HG03039 (cell line): Measurements from ENCODE around the gene CYTH3.
"Not testable (repeated sequence)": the region's sequence is repeated elsewhere in the genome, so short reads cannot be mapped to it uniquely, and the experiment has no call there.

ENCODE experiments used
- ATAC-seq: cut with Tn5 transposase; IDR thresholded peaks from one replicate; pipeline ENCODE4 v1.9.1; 2021; ENCODE audit warnings: mild to moderate bottlenecking, moderate library complexity; ENCODE audit not compliant: unreplicated experiment

The CYTH3 gene

DNA sequence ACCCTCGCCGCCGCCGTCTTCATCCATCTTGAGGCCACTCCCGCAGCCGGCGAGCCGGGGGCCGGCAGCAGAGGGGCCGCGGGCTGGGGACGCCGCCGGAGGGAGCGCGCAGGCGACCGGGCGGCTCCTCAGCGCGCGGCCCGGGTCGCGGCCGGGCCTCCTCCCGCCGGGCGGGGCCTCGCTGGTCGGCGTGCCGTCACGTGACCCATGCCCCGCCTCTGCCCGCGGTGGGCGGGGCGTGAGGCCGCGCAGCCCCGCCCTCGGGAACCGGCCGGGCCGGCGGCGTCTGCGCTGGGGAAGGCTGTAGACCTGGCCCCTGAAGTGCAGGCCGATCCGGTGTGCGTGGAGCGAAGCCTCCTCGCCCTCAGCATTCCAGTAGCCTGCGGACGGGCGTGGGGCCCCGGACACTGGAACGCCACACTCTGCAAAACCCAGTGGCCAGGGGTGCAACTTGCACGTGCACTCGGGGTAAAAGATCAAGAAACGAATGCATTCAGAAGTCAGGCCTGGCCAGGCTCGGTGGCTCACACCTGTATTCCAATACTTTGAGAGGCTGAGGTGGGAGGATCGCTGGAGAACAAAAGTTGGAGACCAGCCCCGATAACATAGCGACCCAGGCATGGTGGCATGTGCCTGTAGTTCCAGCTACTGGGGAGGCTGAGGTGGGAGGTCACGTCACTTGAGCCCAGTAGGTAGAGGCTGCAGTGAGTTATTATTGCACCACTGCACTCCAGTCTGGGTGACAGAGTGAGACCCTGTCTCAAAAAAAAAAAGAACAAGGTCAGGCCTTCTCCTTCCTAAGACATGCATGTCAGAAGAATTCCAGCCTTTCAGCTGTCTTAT, at the start of gene CYTH3:
TSS of gene CYTH3 (minus strand) at position 144 of the 843 bp plus-strand sequence. CDS start at position 27, 117 bp downstream.
- peak; percentile 77 for ATAC-seq

- ATAC-seq: no peak
Measured at GRCh38 chr7:6320791-6321190, 48.4 kb upstream of the CYTH3 start.

DNA sequence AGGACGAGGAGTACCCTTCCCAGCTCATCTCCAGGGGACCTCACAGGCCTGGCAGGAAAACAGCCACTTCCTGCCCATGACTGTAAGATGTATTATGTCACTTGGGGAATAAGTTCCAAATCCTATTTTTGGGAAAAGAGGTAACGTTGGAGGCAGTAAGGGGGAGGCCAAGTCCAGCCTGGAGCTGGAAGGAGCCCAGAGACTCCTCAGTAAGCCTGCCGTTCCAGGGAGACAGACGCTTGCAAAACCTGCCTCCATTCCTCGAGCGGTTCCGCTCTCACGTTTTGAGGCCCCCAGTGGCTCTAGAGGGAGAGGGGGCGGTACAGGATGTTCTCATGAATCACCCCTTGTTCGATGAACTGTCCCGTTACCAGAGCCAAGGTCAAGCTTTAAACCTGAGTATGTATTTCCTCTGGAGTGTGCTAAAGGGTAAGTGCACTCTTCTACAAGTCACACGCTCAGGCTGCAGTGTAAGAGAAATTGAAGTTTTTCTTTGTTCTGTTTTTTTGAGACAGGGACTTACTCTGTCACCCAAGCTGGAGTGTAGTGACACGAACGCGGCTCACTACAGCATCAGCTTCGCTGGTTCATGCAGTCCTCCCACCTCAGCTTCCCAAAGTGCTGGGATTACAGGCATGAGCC, 45.5 kb upstream of the CYTH3 start:
- ATAC-seq: no peak

GRCh38 chr7:6316226-6316625, 43.8 kb upstream of the CYTH3 start:
- ATAC-seq: no peak

- no peak for ATAC-seq
Measured at GRCh38 chr7:6315746-6316145, 43.3 kb upstream of the CYTH3 start.

DNA sequence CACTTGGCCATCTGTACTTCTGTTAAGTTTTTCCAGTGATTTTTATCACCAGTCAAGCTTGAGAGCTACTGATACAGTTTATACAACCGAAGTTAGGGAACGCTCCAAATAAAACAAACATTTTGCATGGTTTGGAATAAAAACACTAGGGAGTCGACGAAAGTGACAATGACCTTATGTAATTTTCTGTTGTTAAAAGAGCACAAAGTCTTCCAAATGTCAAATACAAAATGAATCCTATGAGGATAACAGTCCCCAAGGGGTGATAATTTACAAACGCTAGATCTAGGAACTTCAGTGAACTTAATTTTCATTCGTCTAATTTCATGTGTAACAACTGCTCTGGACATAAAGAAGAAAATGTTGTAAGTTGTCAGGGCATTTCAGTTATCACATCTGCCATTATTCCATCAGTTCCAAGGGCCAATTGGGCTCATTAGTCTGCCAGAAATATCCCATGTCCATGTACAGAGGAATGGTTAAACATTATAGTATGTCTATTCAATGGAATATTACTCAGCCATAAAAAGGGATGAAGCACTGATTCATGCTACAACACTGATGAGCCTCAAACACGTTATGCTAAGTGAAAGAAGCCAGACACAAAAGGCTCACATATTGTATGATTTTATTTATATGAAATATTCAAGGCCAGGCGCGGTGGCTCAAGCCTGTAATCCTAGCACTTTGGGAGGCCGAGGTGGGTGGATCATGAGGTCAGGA, 38.0 kb upstream of the CYTH3 start:
- no peak for ATAC-seq

- no peak for ATAC-seq
Measured at GRCh38 chr7:6307762-6308161, 35.3 kb upstream of the CYTH3 start.

DNA sequence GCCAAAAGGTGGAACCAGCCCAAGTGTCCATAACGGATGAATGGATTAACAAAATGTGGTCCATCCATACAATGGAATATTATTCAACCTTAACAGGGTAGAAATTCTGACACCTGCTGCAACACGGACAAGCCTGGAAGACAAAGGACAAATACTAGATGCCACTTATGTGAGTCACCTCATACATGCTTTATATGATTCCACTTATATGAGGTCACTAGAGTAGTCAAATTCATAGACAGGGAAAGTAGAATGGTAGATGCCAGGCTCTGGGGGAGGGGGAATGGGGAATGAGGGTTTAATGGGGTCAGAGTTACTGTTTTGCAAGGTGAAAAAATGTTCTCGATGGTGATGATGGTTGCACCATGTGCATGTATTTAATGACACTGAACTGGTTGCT, 34.0 kb upstream of the CYTH3 start:
- no peak for ATAC-seq

DNA sequence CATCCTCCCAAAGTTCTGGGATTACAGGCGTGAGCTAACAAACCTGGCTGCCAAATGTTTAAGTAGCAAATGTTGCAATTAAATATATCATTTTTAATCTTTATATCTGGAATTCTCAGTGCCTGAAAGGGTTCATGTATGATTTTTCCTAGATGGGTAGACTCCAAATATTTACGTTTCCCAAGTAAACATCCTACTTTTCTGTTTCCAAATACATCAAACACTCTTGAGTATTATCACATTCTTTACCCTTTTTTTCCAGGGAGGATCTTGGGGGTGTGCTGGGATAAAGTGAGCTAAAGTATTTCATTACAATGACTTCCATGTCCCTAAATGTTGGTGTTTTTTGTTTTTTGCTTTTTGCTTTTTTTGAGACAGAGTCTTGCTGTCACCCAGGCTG, 32.9 kb upstream of the CYTH3 start:
- no peak for ATAC-seq

GRCh38 chr7:6301446-6301845, 29.0 kb upstream of the CYTH3 start:
- not testable (repeated sequence) for ATAC-seq

GRCh38 chr7:6299774-6300173, 27.4 kb upstream of the CYTH3 start:
- ATAC-seq: no peak

GRCh38 chr7:6294839-6295238, 22.4 kb upstream of the CYTH3 start:
- no peak for ATAC-seq

GRCh38 chr7:6293202-6293601, 20.8 kb upstream of the CYTH3 start:
- no peak for ATAC-seq

DNA sequence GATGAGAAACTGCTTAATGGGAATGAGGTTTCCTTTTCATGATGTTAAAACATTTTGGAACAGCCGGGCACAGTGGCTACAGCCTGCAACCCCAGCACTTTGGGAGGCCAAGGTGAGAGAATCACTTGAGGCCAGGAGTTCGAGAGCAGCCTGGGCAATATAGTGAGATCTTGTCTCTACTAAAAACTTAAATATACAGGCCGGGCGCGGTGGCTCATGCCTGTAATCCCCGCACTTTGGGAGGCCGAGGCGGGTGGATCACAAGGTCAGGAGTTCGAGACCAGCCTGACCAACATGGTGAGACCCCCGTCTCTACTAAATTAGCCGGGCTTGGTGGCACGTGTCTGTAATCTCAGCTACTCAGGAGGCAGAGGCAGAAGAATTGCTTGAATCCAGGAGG, 19.5 kb upstream of the CYTH3 start:
- ATAC-seq: not testable (repeated sequence)

DNA sequence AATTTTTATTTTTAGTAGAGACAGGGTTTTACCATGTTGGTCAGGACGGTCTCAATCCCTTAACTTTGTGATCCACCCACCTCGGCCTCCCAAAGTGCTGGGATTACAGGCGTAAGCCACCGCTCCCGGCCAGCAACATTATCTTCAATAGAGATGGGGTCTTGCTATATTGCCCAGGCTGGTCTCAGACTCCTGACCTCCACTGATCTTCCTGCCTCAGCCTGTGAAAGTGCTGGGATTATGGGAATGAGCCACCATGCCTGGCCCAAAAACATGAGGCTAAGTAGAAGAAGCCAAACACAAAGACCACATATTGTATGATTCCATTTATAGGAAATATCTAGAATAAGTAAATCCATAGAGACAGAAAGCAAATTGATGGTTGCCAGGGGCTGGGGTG, 19.1 kb upstream of the CYTH3 start:
- no peak for ATAC-seq

DNA sequence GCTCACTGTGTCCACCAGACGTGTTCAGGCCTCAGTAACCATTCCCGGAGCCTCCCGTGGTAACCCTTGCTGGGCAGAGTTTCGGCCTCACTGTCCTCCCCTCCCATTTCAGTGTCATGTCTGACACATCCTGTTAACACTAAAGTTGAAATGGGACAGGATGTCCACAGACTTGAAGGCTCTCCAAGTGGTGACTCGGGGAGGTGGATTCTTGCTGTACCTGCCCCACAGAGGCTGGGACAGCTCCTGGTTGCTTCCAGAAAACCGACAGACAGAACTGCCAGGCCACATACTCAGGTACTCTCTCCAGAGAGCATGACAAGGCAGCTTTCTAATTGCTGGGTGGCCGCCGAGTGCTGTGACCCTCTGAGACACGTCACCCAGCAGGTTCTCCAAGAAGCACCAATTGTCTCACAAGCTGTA, 17.9 kb upstream of the CYTH3 start:
- ATAC-seq: no peak

DNA sequence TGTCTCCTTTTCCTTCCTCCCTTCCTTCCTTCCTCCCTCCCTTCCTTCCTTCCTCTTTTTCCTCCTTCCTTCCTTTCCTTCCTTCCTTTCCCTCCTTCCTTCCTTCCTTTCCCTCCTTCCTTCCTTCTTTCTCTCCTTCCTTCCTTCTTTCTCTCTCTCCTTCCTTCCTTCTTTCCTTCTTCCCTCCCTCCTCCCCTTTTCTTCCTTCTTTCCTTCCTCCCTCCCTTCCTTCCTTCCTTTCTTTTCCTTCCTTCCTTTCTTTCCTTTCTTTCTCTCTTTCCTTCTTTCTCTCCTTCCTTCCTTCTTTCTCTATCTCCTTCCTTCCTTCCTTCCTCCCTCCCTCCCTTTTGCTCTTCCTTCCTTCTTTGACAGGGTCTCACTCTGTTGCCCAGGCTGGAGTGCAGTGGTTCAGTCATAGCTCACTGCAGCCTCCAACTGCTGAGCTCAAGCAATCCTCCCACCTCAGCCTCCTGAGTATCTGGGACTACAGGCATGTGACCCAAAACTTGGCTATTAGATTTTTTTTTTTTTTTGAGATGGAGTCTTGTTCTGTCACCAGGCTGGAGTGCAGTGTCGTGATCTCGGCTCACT, 15.9 kb upstream of the CYTH3 start:
- no peak for ATAC-seq

DNA sequence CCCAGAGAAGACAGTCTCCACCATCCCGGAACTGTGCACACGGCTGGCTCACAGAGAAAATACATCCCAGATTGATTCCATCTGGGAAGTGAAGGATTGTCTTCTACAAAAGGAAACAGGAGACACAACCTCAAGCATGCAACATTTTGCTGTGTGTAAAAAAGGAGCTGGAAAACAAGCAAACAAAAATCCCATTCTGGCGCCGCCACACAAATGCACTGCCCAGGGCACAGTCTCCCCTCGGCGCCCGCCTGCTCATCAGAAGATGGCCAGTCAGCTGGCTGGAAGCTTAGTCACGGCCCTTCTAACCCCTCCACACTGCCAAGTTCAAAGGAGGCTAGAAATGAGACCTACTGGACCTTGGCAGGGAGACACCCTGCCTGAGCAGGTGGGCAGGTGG, 14.1 kb upstream of the CYTH3 start:
- ATAC-seq: no peak

- no peak for ATAC-seq
Measured at GRCh38 chr7:6284461-6285360, 12.3 kb upstream of the CYTH3 start.

- no peak for ATAC-seq
Measured at GRCh38 chr7:6284055-6284400, 11.6 kb upstream of the CYTH3 start.
